Bronchial epithelial cell (primary cell): Measurements from ENCODE around the gene MTRR. TPM values are rescaled to one million over a fixed set of nuclear protein-coding genes. Genes with fewer than 3 reads are reported as not detected.

Experiments used
- DNase-seq: peaks from one replicate; pipeline ENCODE4 v3.0.0-alpha.2; 2010; ENCODE audit warnings: low read depth
- FAIRE-seq: peaks from 2 replicates; lab custom pipeline; 2011; peaks lifted over from hg19 to GRCh38; lab: Jason Lieb, UNC
- H3K27me3 ChIP-seq: 2 replicates; pipeline ENCODE4 v1.5.1; 2011; ENCODE audit warnings: low read length; ENCODE audit not compliant: control insufficient read depth, insufficient read depth
- H3K36me3 ChIP-seq: 2 replicates; pipeline ENCODE4 v1.5.1; 2011; ENCODE audit warnings: low read length; ENCODE audit not compliant: control insufficient read depth, insufficient read depth
- H3K4me3 ChIP-seq: 2 replicates; pipeline ENCODE4 v1.5.1; 2011; ENCODE audit warnings: mild to moderate bottlenecking, low read depth, low read length, control low read depth
- CTCF ChIP-seq: IDR thresholded peaks from 2 replicates; pipeline ENCODE4 v1.5.1; 2011; ENCODE audit warnings: mild to moderate bottlenecking, moderate library complexity, low read length, control low read depth, inconsistent platforms; ENCODE audit not compliant: insufficient read depth, severe bottlenecking
- total RNA-seq: library from RNA; depleted of rRNA; stranded (reverse); fragments of >200 nt; gene quantifications from 2 replicates; pipeline ENCODE4 v1.2.1, GENCODE V29; 2014

The MTRR gene
- 21.1 and 29.2 TPM in 2 replicates for total RNA-seq

- Histone ChIP-seq H3K27me3 (no peaks in the 10 kb centered on the region), H3K36me3 (peaks cover 1% of the 10 kb centered on the region), H3K4me3 (peak within 1 kb of the TSS; percentile 74)
- DNase-seq (peak; percentile 83), FAIRE-seq (no peak)
- TF ChIP-seq CTCF = no peak
These were observed at the start of gene MTRR, which contains the start of gene FASTKD3 for GRCh38 chr5:7868773-7869473. Gene MTRR (plus strand): TSS chr5:7869148. CDS start chr5:7870795, 1,647 bp downstream. Gene FASTKD3 (minus strand): TSS chr5:7869031. CDS start chr5:7868083, 948 bp downstream.

DNA sequence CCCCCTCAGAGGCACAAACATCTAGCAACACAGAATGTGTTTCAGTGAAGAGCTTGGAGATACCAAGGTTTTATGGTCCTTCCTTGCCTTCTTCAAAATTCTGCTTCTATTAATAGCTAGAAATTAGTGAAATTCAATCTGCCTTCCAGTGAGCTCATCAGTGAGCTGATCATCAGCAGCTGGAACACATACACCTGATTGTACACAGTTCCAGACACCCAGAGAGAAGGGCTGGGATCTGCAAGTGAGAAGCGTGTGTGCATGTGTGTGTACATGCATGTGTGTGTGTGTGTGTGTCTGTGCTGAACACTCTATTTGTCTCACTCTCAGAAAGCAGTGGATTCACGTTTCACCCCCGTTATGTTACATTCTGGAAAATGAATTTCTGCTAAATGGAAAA is 46.5 kb upstream of the MTRR start:
- TF ChIP-seq CTCF = no peak
- FAIRE-seq (no peak), DNase-seq (no peak)
- H3K36me3 ChIP-seq = no peaks in the 10 kb centered on the region
- no peaks in the 10 kb centered on the region for H3K27me3 ChIP-seq
- H3K4me3 ChIP-seq = no peak overlapping the region

DNA sequence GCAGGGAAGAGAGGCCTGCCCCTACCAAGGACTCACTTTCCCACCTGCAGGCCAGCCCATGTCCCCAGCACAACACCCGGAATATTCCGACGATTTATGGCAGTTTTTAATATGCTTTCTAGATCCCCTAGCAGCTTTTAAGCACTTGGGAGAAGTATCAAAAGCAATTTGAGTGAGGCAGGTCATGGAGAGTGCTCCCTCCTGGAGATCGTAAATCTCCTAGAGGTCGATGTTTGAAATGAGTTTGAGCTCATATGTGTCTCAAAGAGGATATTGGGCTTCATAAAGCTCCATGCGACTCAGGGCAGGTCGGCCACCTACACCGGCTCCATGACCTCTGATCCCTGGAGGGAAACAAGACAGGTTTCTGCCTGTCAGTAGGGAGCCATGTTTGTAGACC is 45.4 kb upstream of the MTRR start:
- no peaks in the 10 kb centered on the region for H3K36me3 ChIP-seq
- no peak overlapping the region for H3K4me3 ChIP-seq
- no peaks in the 10 kb centered on the region for H3K27me3 ChIP-seq
- DNase-seq = no peak
- FAIRE-seq = no peak
- TF ChIP-seq CTCF = no peak

- Histone ChIP-seq H3K4me3 (no peak overlapping the region), H3K36me3 (no peaks in the 10 kb centered on the region), H3K27me3 (no peaks in the 10 kb centered on the region)
- DNase-seq (no peak), FAIRE-seq (no peak)
- TF ChIP-seq CTCF = no peak
These were observed 44.0 kb upstream of the MTRR start for GRCh38 chr5:7824995-7825394.

DNA sequence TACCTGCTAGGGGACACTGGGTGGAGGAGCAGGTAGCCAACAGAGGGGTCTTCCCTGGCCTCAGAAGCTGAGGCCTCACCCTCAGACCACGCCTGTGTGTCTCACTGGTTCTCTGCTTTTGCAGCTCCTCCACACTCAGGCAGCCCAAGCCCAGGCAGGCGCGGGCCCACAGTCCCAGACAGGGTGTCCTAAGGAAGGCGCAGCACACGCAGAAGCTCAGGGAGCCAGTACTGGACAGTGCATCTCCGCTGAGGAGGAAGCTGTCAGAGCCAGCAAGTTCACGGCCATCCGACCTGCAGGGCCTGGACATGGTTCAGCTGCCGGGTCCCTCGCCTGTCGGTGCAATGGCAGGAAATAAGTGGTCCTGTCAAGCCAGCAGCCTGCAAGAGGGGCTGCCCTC is 43.3 kb upstream of the MTRR start:
- FAIRE-seq (no peak), DNase-seq (no peak)
- Histone ChIP-seq H3K4me3 (no peak overlapping the region), H3K36me3 (no peaks in the 10 kb centered on the region), H3K27me3 (no peaks in the 10 kb centered on the region)
- TF ChIP-seq CTCF = no peak

GRCh38 chr5:7827610-7828009 is 41.3 kb upstream of the MTRR start:
- no peak for FAIRE-seq
- no peak for TF ChIP-seq CTCF
- Histone ChIP-seq H3K27me3 (no peaks in the 10 kb centered on the region), H3K4me3 (no peak overlapping the region), H3K36me3 (no peaks in the 10 kb centered on the region)
- no peak for DNase-seq
